CD4-positive, CD25-positive, alpha-beta regulatory T cell (primary cell): ENCODE results near the gene NR2F1-AS1. TPM values are rescaled to one million over a fixed set of nuclear protein-coding genes. Genes with fewer than 3 reads are reported as not detected.
"Not testable (repeated sequence)": the region's sequence is repeated elsewhere in the genome, so short reads cannot be mapped to it uniquely, and the experiment has no call there.

Experiments
- ATAC-seq, 2 donors: fragments of 150-1000 bp; cut with Tn5 transposase; one replicate each; pipeline ENCODE4 v1.10.0; 2021; ENCODE audit warnings: low read depth in 2 of 2, moderate number of reproducible peaks in 2 of 2, moderate library complexity in 1 of 2
- DNase-seq, 3 donors: peaks; one replicate each; pipeline versions ENCODE4 v3.0.0 to v3.0.0-alpha.2; 2012 to 2022; ENCODE audit warnings: mixed read lengths in 1 of 3
- H3K27ac ChIP-seq: one replicate; pipeline ENCODE4 v1.7.0; 2013; ENCODE audit warnings: mild to moderate bottlenecking, low read length; ENCODE audit not compliant: insufficient read depth, poor library complexity, severe bottlenecking
- H3K27me3 ChIP-seq: one replicate; pipeline ENCODE4 v1.7.0; 2013; ENCODE audit warnings: low read length; ENCODE audit not compliant: control insufficient read depth, insufficient read depth
- H3K36me3 ChIP-seq: one replicate; pipeline ENCODE4 v1.7.0; 2013; ENCODE audit warnings: mild to moderate bottlenecking, low read length, moderate library complexity; ENCODE audit not compliant: control insufficient read depth, insufficient read depth
- H3K4me1 ChIP-seq: 2 replicates; pipeline ENCODE4 v1.7.0; 2013; ENCODE audit warnings: mild to moderate bottlenecking, low read length; ENCODE audit not compliant: insufficient read depth, control insufficient read depth, poor library complexity, severe bottlenecking
- H3K4me3 ChIP-seq: one replicate; pipeline ENCODE4 v1.7.0; 2013; ENCODE audit warnings: low read depth, mild to moderate bottlenecking, low read length, moderate library complexity
- H3K9me3 ChIP-seq, 2 experiments: 1 replicate in 1 of 2; 2 replicates in 1 of 2; pipeline ENCODE4 v1.7.0; 2013; ENCODE audit warnings: low read length in 2 of 2, mild to moderate bottlenecking in 1 of 2, moderate library complexity in 1 of 2; ENCODE audit not compliant: control insufficient read depth in 2 of 2
- H3K27ac Mint-ChIP-seq, 3 donors: one replicate each; pipeline ENCODE4 v1.8.0; 2020 to 2022; ENCODE audit warnings: mild to moderate bottlenecking in 3 of 3, mixed read lengths in 3 of 3, moderate library complexity in 2 of 3
- H3K27me3 Mint-ChIP-seq: one replicate; pipeline ENCODE4 v1.8.0; 2022; ENCODE audit warnings: mild to moderate bottlenecking, mixed read lengths
- H3K36me3 Mint-ChIP-seq: one replicate; pipeline ENCODE4 v1.8.0; 2020; ENCODE audit warnings: mixed read lengths
- H3K4me1 Mint-ChIP-seq, 4 donors: one replicate each; pipeline ENCODE4 v1.8.0; 2020 to 2022; ENCODE audit warnings: mixed read lengths in 4 of 4, mild to moderate bottlenecking in 1 of 4
- H3K4me3 Mint-ChIP-seq, 4 donors: one replicate each; pipeline ENCODE4 v1.8.0; 2020 to 2022; ENCODE audit warnings: mild to moderate bottlenecking in 4 of 4, mixed read lengths in 4 of 4, moderate library complexity in 3 of 4
- H3K9me3 Mint-ChIP-seq, 7 donors: one replicate each; pipeline ENCODE4 v1.8.0; 2020 to 2022; ENCODE audit warnings: mixed read lengths in 7 of 7, mild to moderate bottlenecking in 3 of 7, moderate library complexity in 2 of 7
- polyA plus RNA-seq, 4 donors: library from polyadenylated mRNA; unstranded; fragments of 300-500 nt; fragmentation: Illumina TruSeq; gene quantifications; one replicate each; pipeline ENCODE4 v1.2.3, GENCODE V29; 2021
- total RNA-seq: library from RNA; stranded (reverse); gene quantifications from one replicate; pipeline ENCODE4 v1.2.3, GENCODE V29; 2022

Gene NR2F1-AS1
- total and polyA plus RNA-seq, 5 donors from 2014 or later, result not detected

- not testable (repeated sequence) for H3K36me3 ChIP-seq, H3K4me3 ChIP-seq, H3K27me3 Mint-ChIP-seq, H3K36me3 Mint-ChIP-seq, H3K27me3 ChIP-seq, H3K27ac Mint-ChIP-seq, H3K4me1 ChIP-seq, H3K9me3 Mint-ChIP-seq, H3K4me3 Mint-ChIP-seq, DNase-seq, H3K9me3 ChIP-seq, ATAC-seq, H3K4me1 Mint-ChIP-seq, H3K27ac ChIP-seq
Observed at GRCh38 chr5:93391169-93391568, 189.8 kb downstream of the NR2F1-AS1 start.

GRCh38 chr5:93385655-93386054 is 195.4 kb downstream of the NR2F1-AS1 start:
- Histone ChIP-seq H3K27ac (no peak overlapping the region), H3K4me3 (no peak overlapping the region), H3K4me1 (no peaks in the 10 kb centered on the region), H3K27me3 (no peaks in the 10 kb centered on the region), H3K9me3 (no peaks in the 10 kb centered on the region), H3K36me3 (no peaks in the 10 kb centered on the region)
- Mint-ChIP-seq H3K4me3 (no peak overlapping the region), H3K4me1 (no peaks in the 10 kb centered on the region), H3K27ac (no peak overlapping the region), H3K36me3 (no peaks in the 10 kb centered on the region), H3K9me3 (peaks cover 0 to 1% (median 0%) of the 10 kb centered on the region in 7 donors), H3K27me3 (no peaks in the 10 kb centered on the region)
- DNase-seq, result no peak
- no peak for ATAC-seq

DNA sequence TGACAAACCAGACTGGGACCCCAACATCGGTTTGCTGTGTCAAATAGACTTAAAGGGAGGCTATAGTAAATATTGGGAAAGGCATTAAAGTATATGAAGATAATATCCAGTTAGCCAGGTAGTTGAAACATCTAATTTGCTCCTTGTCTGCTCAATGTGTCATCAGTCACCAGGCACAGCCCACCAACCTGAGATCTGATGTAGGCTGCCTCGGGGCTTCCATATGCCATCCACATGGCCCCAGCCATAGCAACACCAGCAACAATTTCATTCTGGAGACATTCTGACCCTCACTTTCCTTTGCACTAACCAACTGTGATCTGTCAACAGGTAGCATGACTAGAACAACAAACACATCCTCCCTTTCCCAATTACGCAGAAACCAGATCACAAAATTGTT is 196.0 kb downstream of the NR2F1-AS1 start:
- H3K27me3 Mint-ChIP-seq, result no peaks in the 10 kb centered on the region
- Histone ChIP-seq H3K36me3 (no peaks in the 10 kb centered on the region), H3K27ac (no peak overlapping the region), H3K4me3 (no peak overlapping the region), H3K27me3 (no peaks in the 10 kb centered on the region), H3K4me1 (no peaks in the 10 kb centered on the region), H3K9me3 (no peaks in the 10 kb centered on the region)
- H3K4me1 Mint-ChIP-seq, result no peaks in the 10 kb centered on the region
- H3K27ac Mint-ChIP-seq, result no peak overlapping the region
- no peak for DNase-seq
- no peak overlapping the region for H3K4me3 Mint-ChIP-seq
- H3K9me3 Mint-ChIP-seq, result peaks cover 0 to 1% (median 0%) of the 10 kb centered on the region in 7 donors
- no peaks in the 10 kb centered on the region for H3K36me3 Mint-ChIP-seq
- ATAC-seq, result no peak

GRCh38 chr5:93384026-93384425 is 197.0 kb downstream of the NR2F1-AS1 start:
- H3K27me3 ChIP-seq, result no peaks in the 10 kb centered on the region
- no peaks in the 10 kb centered on the region for H3K4me1 Mint-ChIP-seq
- no peak overlapping the region for H3K27ac ChIP-seq
- H3K27me3 Mint-ChIP-seq, result no peaks in the 10 kb centered on the region
- no peaks in the 10 kb centered on the region for H3K36me3 Mint-ChIP-seq
- H3K4me1 ChIP-seq, result no peaks in the 10 kb centered on the region
- no peaks in the 10 kb centered on the region for H3K9me3 ChIP-seq
- no peak overlapping the region for H3K27ac Mint-ChIP-seq
- H3K4me3 ChIP-seq, result no peak overlapping the region
- H3K4me3 Mint-ChIP-seq, result no peak overlapping the region
- ATAC-seq (no peak), DNase-seq (no peak)
- no peaks in the 10 kb centered on the region for H3K36me3 ChIP-seq
- peaks cover 0 to 1% (median 0%) of the 10 kb centered on the region in 7 donors for H3K9me3 Mint-ChIP-seq

- Mint-ChIP-seq H3K27me3 (no peaks in the 10 kb centered on the region), H3K4me1 (no peaks in the 10 kb centered on the region), H3K4me3 (no peak overlapping the region), H3K36me3 (no peaks in the 10 kb centered on the region), H3K9me3 (peaks cover 0 to 4% (median 0%) of the 10 kb centered on the region in 7 donors), H3K27ac (no peak overlapping the region)
- DNase-seq, result no peak
- Histone ChIP-seq H3K27me3 (no peaks in the 10 kb centered on the region), H3K9me3 (no peaks in the 10 kb centered on the region), H3K4me1 (no peaks in the 10 kb centered on the region), H3K36me3 (no peaks in the 10 kb centered on the region), H3K27ac (no peak overlapping the region), H3K4me3 (no peak overlapping the region)
- no peak for ATAC-seq
Observed at GRCh38 chr5:93382188-93382825, 198.7 kb downstream of the NR2F1-AS1 start.

DNA sequence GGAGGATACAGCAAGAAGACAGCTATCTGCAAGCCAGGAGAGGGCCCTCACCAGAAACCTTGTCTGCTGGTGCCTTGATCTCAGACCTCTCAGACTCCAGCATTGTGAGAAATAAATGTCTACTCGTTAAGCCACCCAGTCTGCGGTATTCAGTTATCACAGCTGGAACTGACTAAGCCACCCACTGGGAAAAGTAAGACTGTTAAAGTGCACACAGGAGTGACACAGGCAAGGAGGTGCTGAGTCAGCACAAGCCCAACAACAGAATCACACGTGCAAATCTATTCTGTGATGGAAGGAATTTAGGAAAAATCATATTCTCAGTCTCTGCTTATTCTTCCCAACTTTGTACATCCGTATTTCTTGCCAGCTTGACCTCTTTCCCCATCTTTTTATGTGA is 200.0 kb downstream of the NR2F1-AS1 start:
- H3K27ac ChIP-seq, result no peak overlapping the region
- Mint-ChIP-seq H3K27ac (no peak overlapping the region), H3K4me1 (no peaks in the 10 kb centered on the region), H3K36me3 (no peaks in the 10 kb centered on the region), H3K4me3 (no peak overlapping the region), H3K9me3 (peaks cover 0 to 4% (median 0%) of the 10 kb centered on the region in 7 donors), H3K27me3 (no peaks in the 10 kb centered on the region)
- no peaks in the 10 kb centered on the region for H3K36me3 ChIP-seq
- H3K27me3 ChIP-seq, result no peaks in the 10 kb centered on the region
- DNase-seq (no peak), ATAC-seq (no peak)
- no peaks in the 10 kb centered on the region for H3K4me1 ChIP-seq
- H3K4me3 ChIP-seq, result no peak overlapping the region
- no peaks in the 10 kb centered on the region for H3K9me3 ChIP-seq

- H3K4me3 Mint-ChIP-seq, result no peak overlapping the region
Observed at GRCh38 chr5:93378073-93378472, 202.9 kb downstream of the NR2F1-AS1 start.

GRCh38 chr5:93371893-93372292 is 209.1 kb downstream of the NR2F1-AS1 start:
- Mint-ChIP-seq H3K4me3 (no peak overlapping the region), H3K27ac (no peak overlapping the region), H3K36me3 (no peaks in the 10 kb centered on the region), H3K4me1 (no peaks in the 10 kb centered on the region), H3K27me3 (no peaks in the 10 kb centered on the region), H3K9me3 (peaks cover 0 to 22% (median 3%) of the 10 kb centered on the region in 7 donors)
- no peaks in the 10 kb centered on the region for H3K9me3 ChIP-seq
- H3K36me3 ChIP-seq, result no peaks in the 10 kb centered on the region
- no peak overlapping the region for H3K27ac ChIP-seq
- no peak overlapping the region for H3K4me3 ChIP-seq
- ATAC-seq (no peak), DNase-seq (no peak)
- H3K27me3 ChIP-seq, result no peaks in the 10 kb centered on the region
- H3K4me1 ChIP-seq, result no peaks in the 10 kb centered on the region

More at GRCh38 chr5:93378073-93378472, 202.9 kb downstream of the NR2F1-AS1 start:
- Histone ChIP-seq H3K36me3 (no peaks in the 10 kb centered on the region), H3K4me1 (no peaks in the 10 kb centered on the region), H3K4me3 (no peak overlapping the region), H3K9me3 (no peaks in the 10 kb centered on the region), H3K27me3 (no peaks in the 10 kb centered on the region), H3K27ac (no peak overlapping the region)
- peaks cover 0 to 16% (median 4%) of the 10 kb centered on the region in 7 donors for H3K9me3 Mint-ChIP-seq
- H3K27me3 Mint-ChIP-seq, result no peaks in the 10 kb centered on the region
- no peak for DNase-seq
- no peaks in the 10 kb centered on the region for H3K36me3 Mint-ChIP-seq
- no peak for ATAC-seq
- no peak overlapping the region for H3K27ac Mint-ChIP-seq
- H3K4me1 Mint-ChIP-seq, result no peaks in the 10 kb centered on the region
